ENCODE data around the gene MCMBP. TPM values are rescaled to one million over a fixed set of nuclear protein-coding genes. Genes with fewer than 3 reads are reported as not detected.
"Not testable (repeated sequence)": the region's sequence is repeated elsewhere in the genome, so short reads cannot be mapped to it uniquely, and the experiment has no call there.

MCMBP gene
- total RNA-seq, 5 donors from 2014 or later (not counting 1 experiment from before 2014, with no cell fraction given): 32.3 to 50.2 (median 48.8) TPM

GRCh38 chr10:119886070-119886469 lies 13.4 kb upstream of the MCMBP start:
- POLR2A ChIA-PET; H3K36me3 Mint-ChIP-seq; H3K27me3 Mint-ChIP-seq; H3K9me3 Mint-ChIP-seq; ATAC-seq (replicated peaks in 1 of 4); H3K36me3 ChIP-seq (ENCODE audit: control insufficient read depth in 2 of 2, extremely low read depth in 1 of 2, insufficient read depth in 1 of 2, low read length in 1 of 2); H3K4me1 ChIP-seq (ENCODE audit: control insufficient read depth in 1 of 2, extremely low read depth in 1 of 2, insufficient read depth in 2 of 2, low read length in 2 of 2); H3K9me3 ChIP-seq; H3K27me3 ChIP-seq (replicated peaks in 1 of 2; ENCODE audit: control insufficient read depth in 2 of 2, extremely low read depth in 1 of 2, insufficient read depth in 2 of 2, low read length in 1 of 2); H3K4me3 Mint-ChIP-seq; H3K27ac ChIP-seq (ENCODE audit: low read length); DNase-seq; H3K27ac Mint-ChIP-seq; H3K4me3 ChIP-seq (ENCODE audit: control insufficient read depth in 1 of 2, extremely low read depth in 1 of 2, low read length in 1 of 2); H3K4me1 Mint-ChIP-seq: not testable (repeated sequence)
- 100% methylated on average over 1 of the region's 6 CpGs for WGBS (ENCODE audit: insufficient coverage)
- CTCF ChIA-PET: interaction anchor here in 1 of 2 donors (0.6 kb wide), 1 partner anchor 15 kb away, joined by 5 read pairs; no protein-coding TSS in a partner anchor

DNA sequence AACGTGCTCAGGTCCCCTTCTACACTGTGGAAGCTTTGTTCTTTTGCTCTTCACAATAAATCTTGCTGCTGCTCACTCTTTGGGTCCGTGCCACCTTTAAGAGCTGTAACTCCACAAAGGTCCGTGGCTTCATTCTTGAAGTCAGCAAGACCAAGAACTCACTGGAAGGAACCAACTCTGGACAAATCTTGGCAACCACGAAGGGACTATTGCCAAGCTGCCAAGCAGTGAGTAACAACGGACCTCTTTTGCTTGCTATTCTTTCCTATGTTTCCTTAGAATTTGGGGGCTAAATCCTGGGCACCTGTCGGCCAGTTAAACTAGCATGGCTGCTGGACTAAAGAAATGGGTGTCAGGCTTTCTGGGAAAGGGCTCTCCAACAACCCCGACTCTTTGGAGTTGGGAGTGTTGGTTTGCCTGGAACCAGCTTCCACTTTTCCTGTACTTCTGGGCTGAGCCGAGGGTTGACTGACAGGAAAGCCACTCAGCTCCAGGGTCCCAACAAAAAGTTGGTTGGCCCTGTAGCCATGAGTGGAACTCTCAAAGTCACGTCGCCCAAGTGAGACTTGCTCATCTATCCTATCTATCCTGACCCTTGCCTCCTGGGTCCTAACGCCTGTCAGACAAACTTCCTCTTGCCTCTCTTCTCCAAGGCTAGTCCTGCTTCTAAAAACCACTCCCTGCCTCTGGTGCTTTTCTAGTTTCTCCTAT lies 11.4 kb upstream of the MCMBP start:
- H3K27me3 ChIP-seq (replicated peaks in 1 of 2; ENCODE audit: control insufficient read depth in 2 of 2, extremely low read depth in 1 of 2, insufficient read depth in 2 of 2, low read length in 1 of 2); H3K4me3 Mint-ChIP-seq; H3K27ac ChIP-seq (ENCODE audit: low read length); ATAC-seq (replicated peaks in 1 of 4); H3K27ac Mint-ChIP-seq; H3K9me3 ChIP-seq; H3K4me3 ChIP-seq (ENCODE audit: control insufficient read depth in 1 of 2, extremely low read depth in 1 of 2, low read length in 1 of 2); H3K4me1 Mint-ChIP-seq; H3K36me3 ChIP-seq (ENCODE audit: control insufficient read depth in 2 of 2, extremely low read depth in 1 of 2, insufficient read depth in 1 of 2, low read length in 1 of 2); H3K27me3 Mint-ChIP-seq; DNase-seq; H3K36me3 Mint-ChIP-seq; H3K4me1 ChIP-seq (ENCODE audit: control insufficient read depth in 1 of 2, extremely low read depth in 1 of 2, insufficient read depth in 2 of 2, low read length in 2 of 2); H3K9me3 Mint-ChIP-seq: not testable (repeated sequence)
- WGBS (ENCODE audit: insufficient coverage): 88% methylated on average over 10 of the region's 11 CpGs
- POLR2A ChIA-PET: interaction anchor here in 1 of 2 donors (0.6 kb wide), 1 partner anchor 289 kb away, joined by 5 read pairs; no protein-coding TSS in a partner anchor
- CTCF ChIA-PET: interaction anchor here in 1 of 2 donors (1.1 kb wide), 1 partner anchor 11 kb away, joined by 3 read pairs; no protein-coding TSS in a partner anchor

DNA sequence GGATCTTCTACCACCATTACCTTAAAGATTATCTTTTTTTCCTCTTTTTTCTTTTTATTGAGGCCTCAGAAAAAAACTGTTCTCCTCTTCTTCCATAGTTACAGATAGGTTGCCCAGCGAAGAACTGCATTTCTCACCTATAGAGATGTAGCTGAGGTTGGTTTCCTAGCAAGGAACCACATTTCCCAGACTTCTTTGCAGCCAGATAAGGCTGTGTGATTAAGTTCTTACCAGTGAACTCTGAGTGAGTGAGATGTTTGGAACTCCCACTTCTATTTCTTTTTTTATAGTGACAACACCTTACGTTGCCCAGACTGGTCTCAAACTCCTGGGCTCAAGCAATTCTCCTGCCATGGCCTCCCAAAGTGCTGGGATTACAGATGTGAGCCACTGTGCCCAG lies 5.9 kb upstream of the MCMBP start:
- Histone ChIP-seq H3K27ac (ENCODE audit: low read length) (no peak overlapping the region), H3K27me3 (replicated peaks in 1 of 2; ENCODE audit: control insufficient read depth in 2 of 2, extremely low read depth in 1 of 2, insufficient read depth in 2 of 2, low read length in 1 of 2) (no peaks in the 10 kb centered on the region), H3K36me3 (ENCODE audit: control insufficient read depth in 2 of 2, extremely low read depth in 1 of 2, insufficient read depth in 1 of 2, low read length in 1 of 2) (no peaks in the 10 kb centered on the region), H3K4me1 (ENCODE audit: control insufficient read depth in 1 of 2, extremely low read depth in 1 of 2, insufficient read depth in 2 of 2, low read length in 2 of 2) (peaks cover 0 to 3% of the 10 kb centered on the region in 2 experiments), H3K4me3 (ENCODE audit: control insufficient read depth in 1 of 2, extremely low read depth in 1 of 2, low read length in 1 of 2) (no peak overlapping the region), H3K9me3 (no peaks in the 10 kb centered on the region)
- H3K4me1 Mint-ChIP-seq: peaks cover 5 to 7% (median 6%) of the 10 kb centered on the region in 3 donors
- CTCF ChIA-PET: no interaction called here
- no peak overlapping the region for H3K4me3 Mint-ChIP-seq
- no CpG with 5 or more reads among the region's 2 CpGs for WGBS (ENCODE audit: insufficient coverage)
- H3K36me3 Mint-ChIP-seq: no peaks in the 10 kb centered on the region
- ATAC-seq (replicated peaks in 1 of 4): no peak
- no peak overlapping the region for H3K27ac Mint-ChIP-seq
- DNase-seq: no peak
- H3K27me3 Mint-ChIP-seq: no peaks in the 10 kb centered on the region
- POLR2A ChIA-PET: no interaction called here
- no peaks in the 10 kb centered on the region for H3K9me3 Mint-ChIP-seq

DNA sequence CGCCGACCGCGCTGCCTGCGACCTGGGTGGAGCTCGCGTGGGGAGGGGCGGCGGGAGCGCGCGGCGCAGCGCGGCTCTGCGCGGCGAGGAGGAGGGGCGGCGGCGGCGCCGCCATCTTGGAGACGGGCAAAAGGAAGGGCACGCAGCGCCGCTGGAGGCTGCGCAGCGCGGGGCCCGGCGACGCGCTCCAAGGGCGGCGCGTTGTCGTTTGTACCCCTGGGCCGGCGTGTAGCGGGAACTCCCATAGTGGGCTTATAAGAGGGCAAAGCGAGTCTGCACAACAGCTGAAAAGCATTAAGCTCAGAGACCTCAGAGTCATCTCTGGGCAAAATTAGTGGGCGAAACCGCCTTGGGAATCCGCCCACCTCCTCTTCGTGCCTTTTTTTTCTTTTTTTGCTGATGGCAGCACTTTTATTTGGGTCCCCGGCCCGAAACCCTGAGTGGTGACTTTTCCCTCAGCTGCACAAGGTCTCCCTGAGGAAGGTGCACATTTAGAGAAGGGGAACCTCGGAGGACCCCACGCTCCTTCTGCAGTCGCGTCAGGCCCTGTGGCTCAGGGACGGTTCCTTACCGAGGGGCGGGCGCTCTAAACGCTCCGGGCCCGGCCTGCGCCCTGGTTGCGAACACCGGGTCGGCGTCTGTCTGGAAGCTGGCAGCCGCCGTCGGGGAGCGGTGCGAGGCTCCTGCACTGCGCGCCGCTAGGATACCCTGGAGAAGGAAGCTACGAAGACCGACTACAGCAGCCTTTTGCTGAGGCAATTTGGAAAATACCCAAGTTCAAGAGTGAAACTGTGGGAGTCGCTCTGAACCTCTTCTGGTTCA lies 428 bp upstream of the MCMBP start:
- ATAC-seq (replicated peaks in 1 of 4): peak; percentile 92 to 96 (median 92)
- no peaks in the 10 kb centered on the region for H3K9me3 Mint-ChIP-seq
- WGBS (ENCODE audit: insufficient coverage): under 1% methylated on average over 71 of the region's 75 CpGs
- Histone ChIP-seq H3K27ac (ENCODE audit: low read length) (peak overlapping the region; percentile 85), H3K9me3 (no peaks in the 10 kb centered on the region), H3K4me1 (ENCODE audit: control insufficient read depth in 1 of 2, extremely low read depth in 1 of 2, insufficient read depth in 2 of 2, low read length in 2 of 2) (peaks cover 15 to 30% of the 10 kb centered on the region in 2 experiments), H3K4me3 (ENCODE audit: control insufficient read depth in 1 of 2, extremely low read depth in 1 of 2, low read length in 1 of 2) (peak overlapping the region; percentile 87 to 90), H3K27me3 (replicated peaks in 1 of 2; ENCODE audit: control insufficient read depth in 2 of 2, extremely low read depth in 1 of 2, insufficient read depth in 2 of 2, low read length in 1 of 2) (no peaks in the 10 kb centered on the region), H3K36me3 (ENCODE audit: control insufficient read depth in 2 of 2, extremely low read depth in 1 of 2, insufficient read depth in 1 of 2, low read length in 1 of 2) (no peaks in the 10 kb centered on the region)
- no peaks in the 10 kb centered on the region for H3K27me3 Mint-ChIP-seq
- H3K36me3 Mint-ChIP-seq: peaks cover 4% of the 10 kb centered on the region
- H3K27ac Mint-ChIP-seq: peak overlapping the region; percentile 87 to 92
- peak overlapping the region; percentile 83 to 89 (median 86) for H3K4me3 Mint-ChIP-seq
- CTCF ChIA-PET: interaction anchor here (0.6 to 4.4 kb wide), 7 partner anchors 9 to 669 kb away, joined by 3 to 39 read pairs (median 3); partner anchors contain the start of gene SEC23IP (in 1 of the 2)
- H3K4me1 Mint-ChIP-seq: peaks cover 40 to 45% (median 44%) of the 10 kb centered on the region in 3 donors
- DNase-seq: peak; percentile 76 to 95 (median 86)
- POLR2A ChIA-PET: interaction anchor here (0.5 to 1.7 kb wide), 9 partner anchors 9 to 819 kb away, joined by 3 to 7 read pairs (median 4); partner anchors contain the start of genes INPP5F (in 1 of the 2) and SEC23IP (in 1 of the 2)

DNA sequence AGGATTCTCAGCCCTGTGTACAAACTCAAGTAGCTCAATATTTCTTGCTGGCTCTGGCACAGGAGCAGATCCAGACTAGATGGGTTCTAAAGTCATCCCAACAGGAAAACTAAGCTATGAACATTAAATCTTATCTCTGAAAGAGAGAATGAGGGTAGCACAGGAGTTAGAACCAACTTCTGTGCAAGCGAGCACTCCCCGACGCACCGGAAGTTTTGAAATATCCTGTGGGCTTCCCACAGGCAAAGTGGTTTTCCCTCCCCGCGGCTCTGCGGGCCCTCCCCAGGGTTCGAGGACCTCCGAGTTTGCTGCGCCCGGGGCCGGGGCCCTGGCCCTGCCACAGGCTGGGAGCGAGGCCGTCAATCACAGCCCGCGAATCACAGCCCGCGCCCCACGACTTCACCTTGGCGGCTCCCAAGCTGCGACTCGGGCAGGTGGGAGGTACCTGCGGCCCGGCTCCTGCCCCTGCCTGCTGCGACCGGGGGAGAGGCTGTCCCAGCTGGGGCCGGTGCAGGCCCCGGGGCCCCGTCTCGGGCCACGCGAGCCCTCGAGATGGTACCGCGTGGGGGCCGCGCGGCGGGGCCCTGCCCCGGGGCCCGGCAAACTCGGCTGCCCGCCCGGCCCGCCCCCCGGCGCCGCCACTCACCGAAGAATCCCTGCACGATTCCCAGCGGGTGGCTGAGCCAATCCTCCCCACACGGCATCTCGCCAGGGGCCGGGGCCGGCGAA lies 598 bp downstream of the MCMBP start:
- DNase-seq (peak; percentile 13 to 62 (median 45)), ATAC-seq (replicated peaks in 1 of 4) (peak; percentile 35 to 46 (median 44))
- no peaks in the 10 kb centered on the region for H3K27me3 Mint-ChIP-seq
- Histone ChIP-seq H3K27me3 (replicated peaks in 1 of 2; ENCODE audit: control insufficient read depth in 2 of 2, extremely low read depth in 1 of 2, insufficient read depth in 2 of 2, low read length in 1 of 2) (no peaks in the 10 kb centered on the region), H3K4me3 (ENCODE audit: control insufficient read depth in 1 of 2, extremely low read depth in 1 of 2, low read length in 1 of 2) (peak overlapping the region; percentile 87 to 90), H3K9me3 (no peaks in the 10 kb centered on the region), H3K4me1 (ENCODE audit: control insufficient read depth in 1 of 2, extremely low read depth in 1 of 2, insufficient read depth in 2 of 2, low read length in 2 of 2) (peaks cover 15 to 32% of the 10 kb centered on the region in 2 experiments), H3K36me3 (ENCODE audit: control insufficient read depth in 2 of 2, extremely low read depth in 1 of 2, insufficient read depth in 1 of 2, low read length in 1 of 2) (no peaks in the 10 kb centered on the region), H3K27ac (ENCODE audit: low read length) (peak overlapping the region; percentile 41)
- CTCF ChIA-PET: interaction anchor here (0.5 to 4.4 kb wide), 9 partner anchors 8 to 1826 kb away, joined by 3 to 39 read pairs (median 3); partner anchors contain the start of gene RAB11FIP2 (in 1 of the 2)
- peak overlapping the region; percentile 84 to 86 for H3K27ac Mint-ChIP-seq
- peaks cover 48 to 54% (median 52%) of the 10 kb centered on the region in 3 donors for H3K4me1 Mint-ChIP-seq
- H3K36me3 Mint-ChIP-seq: peaks cover 6% of the 10 kb centered on the region
- peak overlapping the region; percentile 89 to 91 (median 90) for H3K4me3 Mint-ChIP-seq
- POLR2A ChIA-PET: interaction anchor here (0.6 to 2.1 kb wide), 6 partner anchors 19 to 146 kb away, joined by 3 to 11 read pairs (median 6); partner anchors contain the start of genes SEC23IP (in 2 of the 2) and INPP5F (in 1 of the 2)
- H3K9me3 Mint-ChIP-seq: no peaks in the 10 kb centered on the region
- WGBS (ENCODE audit: insufficient coverage): under 1% methylated on average over 37 of the region's 56 CpGs

All from T-cell (primary cell).